Endometrium (tissue), 2 donors: ENCODE data around the gene ZNF93.
"Not testable (repeated sequence)": the region's sequence is repeated elsewhere in the genome, so short reads cannot be mapped to it uniquely, and the experiment has no call there.

Experiments
- FAIRE-seq: peaks from 2 replicates; lab custom pipeline; 2012; peaks lifted over from hg19 to GRCh38; lab: Jason Lieb, UNC
- donor health status: control.
- donor health status: control.

The ZNF93 gene

DNA sequence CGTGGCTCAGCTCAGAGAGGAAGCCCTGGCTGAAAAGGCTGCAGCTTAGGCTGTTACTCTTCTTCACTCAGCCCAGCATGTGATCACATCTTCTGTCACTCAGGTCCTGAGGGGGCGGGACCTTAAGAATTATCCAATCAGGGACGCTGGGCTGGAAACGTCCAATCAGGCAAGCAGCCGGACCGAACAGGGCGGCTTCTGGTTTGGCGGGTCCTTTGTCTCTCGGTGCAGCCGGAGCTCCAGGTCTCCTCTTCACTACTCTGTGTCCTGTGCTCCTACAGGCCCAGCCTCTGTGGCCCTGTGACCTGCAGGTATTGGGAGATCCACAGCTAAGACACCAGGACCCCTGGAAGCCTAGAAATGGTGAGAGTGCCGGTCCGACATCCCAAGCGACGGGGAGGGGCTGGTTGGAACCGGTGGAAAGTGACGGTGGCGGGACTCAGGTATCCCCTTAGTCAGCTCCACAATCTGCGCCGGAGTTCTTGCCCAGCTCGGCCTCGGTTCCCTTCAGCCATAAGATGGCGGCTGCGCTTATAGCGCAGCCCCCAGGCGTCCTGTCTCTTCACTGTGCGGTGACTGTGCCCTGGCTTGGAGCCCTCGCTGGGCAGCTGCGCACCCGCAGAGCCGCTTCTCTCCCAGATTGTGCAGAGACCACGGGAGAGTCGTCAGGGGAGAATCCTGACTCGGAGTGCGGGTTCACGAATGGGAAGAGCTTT lies at the start of gene ZNF93:
Gene ZNF93 (plus strand): TSS at position 218 of the 716 bp plus-strand sequence. CDS start 143 bp downstream, at position 361.
- FAIRE-seq, result peak; percentile 98

DNA sequence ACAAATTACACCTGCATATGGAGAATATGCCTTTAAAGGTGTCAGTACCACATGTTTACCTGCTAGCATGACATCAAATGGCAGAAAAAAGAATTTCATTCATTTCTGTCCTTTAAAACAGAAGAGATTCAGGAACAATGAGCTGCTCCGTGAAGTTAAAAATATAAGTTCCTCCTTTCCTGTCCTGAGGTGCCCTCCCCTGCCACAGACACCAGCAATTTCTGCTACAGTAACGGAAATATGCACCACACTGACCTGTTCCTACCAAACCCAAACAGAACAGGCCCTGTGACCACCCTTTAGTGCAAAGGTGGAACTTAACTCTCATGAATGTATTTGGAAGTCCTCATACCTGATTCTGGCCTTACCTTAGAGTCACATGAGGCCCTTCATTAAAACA lies 49.0 kb upstream of the ZNF93 start:
- FAIRE-seq, result not testable (repeated sequence)

DNA sequence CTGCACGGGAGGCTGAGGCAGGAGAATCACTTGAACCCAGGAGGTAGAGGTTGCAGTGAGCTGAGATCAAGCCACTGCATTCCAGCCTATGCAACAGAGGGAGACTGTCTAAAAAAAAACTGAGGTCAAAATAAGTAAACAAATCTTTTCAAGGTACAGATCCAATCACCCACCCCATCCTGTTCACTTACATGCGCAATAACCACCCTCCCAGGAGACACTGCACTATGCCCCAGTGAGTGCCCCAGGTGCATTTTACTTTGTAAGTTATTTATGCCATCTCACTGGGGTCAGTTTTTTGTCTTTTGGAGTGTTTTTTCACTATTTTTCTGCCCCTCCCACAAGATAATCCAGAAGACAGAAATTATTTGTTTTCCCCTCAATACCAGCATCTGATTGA lies 42.0 kb upstream of the ZNF93 start:
- no peak for FAIRE-seq

DNA sequence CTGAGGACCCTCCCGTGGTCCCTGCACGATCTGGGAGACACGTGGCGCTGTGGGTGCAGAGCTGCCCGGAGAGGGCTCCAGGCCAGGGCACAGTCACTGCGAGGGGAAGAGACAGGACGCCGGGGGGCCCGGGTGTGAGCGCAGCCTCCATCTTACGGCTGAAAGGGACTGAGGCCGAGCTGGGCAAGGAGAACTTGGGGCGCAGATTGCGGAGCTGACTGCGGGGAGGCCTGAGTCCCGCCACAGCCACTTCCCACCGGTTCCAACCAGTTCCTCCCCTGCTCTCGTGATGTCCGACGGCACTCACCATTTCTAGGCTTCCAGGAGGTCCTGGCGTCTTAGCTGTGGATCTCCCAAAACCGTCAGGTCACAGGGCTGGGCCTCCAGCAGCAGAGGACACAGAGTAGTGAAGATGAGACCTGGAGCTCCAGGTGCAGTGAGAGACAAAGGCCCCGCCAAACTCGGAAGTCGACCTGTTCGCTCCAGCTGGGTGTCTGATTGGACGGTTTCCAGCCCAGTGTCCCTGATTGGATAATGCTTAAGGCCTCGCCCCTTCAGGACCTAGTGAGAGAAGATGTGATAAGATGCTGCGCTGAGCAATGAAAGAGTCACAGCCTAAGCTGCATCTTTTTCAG lies 39.9 kb upstream of the ZNF93 start:
- FAIRE-seq, result no peak

DNA sequence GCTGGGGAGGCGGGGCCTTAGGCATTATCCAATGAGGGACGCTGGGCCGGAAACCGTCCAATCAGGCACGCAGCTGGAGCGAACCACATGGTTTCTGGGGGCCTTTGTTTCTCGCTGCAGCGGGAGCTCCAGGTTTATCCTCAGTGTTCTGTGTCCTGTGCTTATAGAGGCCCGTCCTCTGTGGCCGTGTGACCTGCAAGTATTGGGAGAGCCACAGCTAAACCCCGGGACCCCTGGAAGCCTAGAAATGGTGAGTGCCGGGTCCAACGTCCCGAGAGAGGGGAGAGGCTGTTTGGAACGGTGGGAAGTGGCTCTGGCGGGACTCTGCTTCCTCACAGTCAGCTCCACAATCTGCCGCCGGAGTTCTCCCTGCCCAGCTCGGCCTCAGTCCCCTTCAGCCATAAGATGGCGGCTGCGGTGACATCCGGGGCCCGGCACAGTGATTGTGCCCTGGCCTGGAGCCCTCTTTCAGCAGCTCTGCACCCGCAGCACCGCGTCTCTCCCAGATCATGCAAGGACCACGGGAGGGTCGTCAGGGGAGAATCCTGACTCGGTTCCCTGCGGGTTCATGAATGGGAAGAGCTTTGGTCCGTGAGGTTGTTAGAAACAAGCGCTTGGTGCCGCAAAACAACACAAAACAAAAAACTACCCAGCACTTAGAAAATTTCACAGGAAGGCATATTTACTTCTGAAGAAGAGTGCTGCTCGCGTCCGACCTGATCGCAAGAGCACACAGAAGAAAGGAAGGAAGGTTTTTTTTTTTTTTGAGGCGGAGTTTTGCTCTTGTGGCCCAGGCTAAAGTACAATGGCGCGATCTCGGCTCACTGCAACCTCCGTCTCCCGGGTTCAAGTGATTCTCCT lies 34.8 kb upstream of the ZNF93 start, which contains the start of gene ZNF253:
Gene ZNF253 (plus strand): TSS at position 133 of the 861 bp plus-strand sequence. CDS start 115 bp downstream, at position 248.
- peak; percentile 93 for FAIRE-seq

DNA sequence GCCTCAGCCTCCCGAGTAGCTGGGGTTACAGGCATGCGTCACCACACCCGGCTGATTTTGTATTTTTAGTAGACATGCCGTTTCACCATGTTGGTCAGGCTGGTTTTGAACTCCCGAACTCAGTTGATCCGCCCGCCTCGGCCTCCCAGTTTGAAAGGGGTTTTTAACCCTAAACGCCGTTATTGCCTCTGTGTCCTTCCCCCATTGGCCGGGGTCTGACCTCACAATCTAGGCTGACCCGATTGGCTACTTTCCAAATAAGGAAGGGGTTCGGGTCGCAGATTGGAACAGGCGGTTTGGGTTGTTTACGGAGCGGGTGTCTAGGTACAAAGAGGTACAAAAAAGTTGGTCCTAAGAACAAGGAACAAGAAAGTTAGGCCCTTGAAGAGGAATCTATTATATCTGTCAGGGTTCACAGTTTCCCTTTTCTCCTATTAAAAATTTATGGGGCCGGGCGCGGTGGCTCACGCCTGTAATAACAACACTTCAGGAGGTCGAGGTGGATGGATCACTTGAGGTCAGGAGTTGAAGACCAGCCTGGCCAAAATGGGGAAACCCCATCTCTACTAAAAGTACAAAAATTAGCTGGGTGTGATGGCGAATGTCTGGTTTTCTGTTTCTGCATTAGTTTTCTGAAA lies 34.0 kb upstream of the ZNF93 start:
- FAIRE-seq, result no peak

DNA sequence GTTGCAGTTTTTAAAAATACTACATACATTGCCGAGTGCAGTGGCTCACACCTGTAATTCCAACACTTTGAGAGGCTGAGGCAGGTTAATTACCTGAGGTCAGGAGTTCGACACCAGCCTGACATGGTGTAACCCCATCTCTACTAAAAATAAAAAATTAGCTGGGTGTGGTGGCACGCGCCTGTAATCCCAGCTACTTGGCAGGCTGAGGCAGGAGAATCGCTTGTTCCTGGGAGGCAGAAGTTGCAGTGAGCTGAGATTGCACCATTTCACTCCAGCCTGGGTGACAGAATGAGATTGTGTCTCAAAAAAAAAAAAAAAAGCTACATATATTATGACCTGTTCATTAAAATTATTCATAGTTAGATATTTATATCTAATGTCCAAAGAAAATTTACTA lies 30.7 kb upstream of the ZNF93 start:
- FAIRE-seq, result not testable (repeated sequence)

DNA sequence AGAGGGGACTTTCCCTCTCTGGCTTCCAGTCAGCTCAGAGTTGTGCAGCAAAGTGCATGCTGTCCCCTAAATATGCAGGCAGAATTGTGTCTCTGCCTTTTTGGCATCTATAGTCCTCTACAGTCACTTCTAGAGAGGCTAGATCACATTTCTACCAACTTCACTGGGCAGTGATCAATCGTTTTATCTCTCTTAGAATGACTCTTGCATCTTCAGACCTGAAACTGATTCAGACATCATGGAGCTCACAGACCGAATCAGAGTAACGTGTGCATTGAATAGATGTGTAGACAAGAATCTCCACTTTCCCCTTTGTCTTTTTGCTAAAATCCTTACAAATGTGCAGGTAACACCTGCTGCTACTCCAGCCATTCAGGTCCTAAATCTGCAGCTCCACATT lies 28.8 kb upstream of the ZNF93 start:
- FAIRE-seq, result no peak

DNA sequence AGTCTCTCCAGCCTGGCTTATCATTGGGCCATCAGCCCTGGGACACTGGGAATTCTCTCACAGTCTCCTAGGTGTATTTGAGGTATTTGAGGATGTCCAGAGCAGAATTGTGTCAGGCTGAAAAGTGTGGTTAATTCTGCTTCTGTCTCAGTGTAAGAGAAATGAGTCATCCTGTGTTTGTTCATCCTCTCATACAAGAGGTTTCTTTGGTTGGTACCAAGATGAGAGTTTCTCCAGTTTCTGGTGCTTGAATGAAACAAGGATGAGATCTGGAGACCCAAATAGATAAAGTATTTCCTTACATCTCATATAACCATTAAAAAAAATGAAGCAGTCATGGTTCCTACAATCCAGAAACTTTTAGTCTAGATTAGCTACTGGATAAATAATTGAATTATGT lies 27.4 kb upstream of the ZNF93 start:
- no peak for FAIRE-seq

DNA sequence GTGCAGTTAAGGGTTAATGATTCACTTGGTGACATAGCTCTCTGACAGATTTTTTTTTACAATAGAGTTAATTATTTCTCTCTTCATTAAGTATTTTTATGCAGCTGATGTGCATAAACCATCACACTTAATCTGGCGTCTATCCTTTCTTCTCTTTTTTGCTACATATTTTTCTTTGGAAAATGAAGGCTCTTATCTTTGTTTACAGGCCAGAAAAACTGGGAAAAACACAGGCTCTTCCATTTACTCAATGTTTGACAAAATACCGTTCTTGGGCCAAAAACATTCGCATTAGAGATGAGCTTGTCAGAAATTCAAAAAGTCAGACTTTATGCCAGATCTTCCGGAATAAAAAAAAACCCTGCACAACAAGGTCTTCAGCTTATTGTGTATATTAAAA lies 23.0 kb upstream of the ZNF93 start:
- no peak for FAIRE-seq

DNA sequence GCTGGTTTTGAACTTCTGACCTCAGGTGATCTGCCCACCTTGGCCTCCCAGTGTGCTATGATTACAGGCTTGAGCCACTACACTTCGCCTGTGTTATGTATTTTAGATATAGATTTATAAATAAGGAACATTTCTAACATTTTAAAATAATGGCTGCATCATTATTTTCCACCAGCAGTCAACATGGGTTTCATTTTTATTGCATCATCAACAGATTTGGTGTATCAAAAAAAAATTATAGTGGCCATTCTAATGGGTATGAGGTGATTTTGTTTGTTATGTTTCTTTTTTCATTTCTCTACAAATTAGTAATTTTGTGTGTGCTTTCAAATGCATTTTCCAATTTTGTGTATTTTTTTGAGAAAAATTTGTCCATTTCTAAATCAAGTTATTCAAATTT lies 16.2 kb upstream of the ZNF93 start:
- no peak for FAIRE-seq

DNA sequence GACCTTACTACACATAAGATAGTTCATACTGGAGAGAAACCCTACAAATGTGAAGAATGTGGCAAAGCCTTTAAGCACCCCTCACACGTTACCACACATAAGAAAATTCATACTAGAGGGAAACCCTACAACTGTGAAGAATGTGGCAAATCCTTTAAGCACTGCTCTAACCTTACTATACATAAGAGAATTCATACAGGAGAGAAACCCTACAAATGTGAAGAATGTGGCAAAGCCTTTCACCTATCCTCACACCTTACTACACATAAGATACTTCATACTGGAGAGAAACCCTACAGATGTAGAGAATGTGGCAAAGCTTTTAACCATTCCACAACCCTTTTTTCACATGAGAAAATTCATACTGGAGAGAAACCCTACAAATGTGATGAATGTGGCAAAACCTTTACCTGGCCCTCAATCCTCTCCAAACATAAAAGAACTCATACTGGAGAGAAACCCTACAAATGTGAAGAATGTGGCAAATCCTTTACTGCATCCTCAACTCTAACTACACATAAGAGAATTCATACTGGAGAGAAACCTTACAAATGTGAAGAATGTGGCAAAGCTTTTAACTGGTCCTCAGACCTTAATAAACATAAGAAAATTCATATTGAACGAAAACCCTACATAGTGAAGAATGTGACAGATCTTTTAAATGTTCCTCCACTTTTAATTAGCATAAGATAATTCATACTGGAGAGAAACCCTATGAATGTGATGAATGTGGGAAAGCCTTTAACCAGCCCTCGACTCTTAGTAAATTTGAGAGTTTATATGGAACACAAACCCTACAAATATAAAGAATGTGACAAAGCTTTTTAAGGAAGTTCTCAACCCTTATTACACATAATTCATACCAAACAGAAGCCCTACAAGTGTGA lies 8.4 kb upstream of the ZNF93 start:
- FAIRE-seq, result not testable (repeated sequence)

DNA sequence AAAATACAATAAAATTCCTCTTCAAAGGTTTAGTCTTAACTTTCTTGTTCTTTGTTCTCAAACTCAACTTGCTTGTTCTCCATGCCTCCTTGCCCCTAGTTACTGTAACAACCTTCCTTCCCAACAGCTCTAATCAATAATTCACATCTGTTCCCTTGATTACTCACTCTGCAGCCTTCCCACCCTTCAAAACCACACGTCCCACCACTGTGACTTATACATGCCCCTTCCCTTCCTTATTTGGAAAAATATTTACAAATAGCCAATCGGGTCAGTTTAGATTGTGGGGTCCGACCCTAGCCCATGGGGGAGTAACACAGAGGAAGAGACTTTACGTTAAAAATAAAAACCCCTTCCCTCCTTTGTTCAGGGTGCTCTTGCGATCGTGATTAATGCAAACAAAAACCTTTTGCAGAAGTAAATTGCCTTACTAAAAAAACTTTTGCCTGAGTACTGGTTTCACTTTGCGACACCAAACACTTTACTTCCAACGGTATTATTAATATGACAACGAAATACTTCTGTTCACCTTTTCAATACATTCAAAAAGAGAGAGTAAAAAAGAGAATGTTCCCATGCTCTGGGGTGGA lies 512 bp upstream of the ZNF93 start:
- no peak for FAIRE-seq

DNA sequence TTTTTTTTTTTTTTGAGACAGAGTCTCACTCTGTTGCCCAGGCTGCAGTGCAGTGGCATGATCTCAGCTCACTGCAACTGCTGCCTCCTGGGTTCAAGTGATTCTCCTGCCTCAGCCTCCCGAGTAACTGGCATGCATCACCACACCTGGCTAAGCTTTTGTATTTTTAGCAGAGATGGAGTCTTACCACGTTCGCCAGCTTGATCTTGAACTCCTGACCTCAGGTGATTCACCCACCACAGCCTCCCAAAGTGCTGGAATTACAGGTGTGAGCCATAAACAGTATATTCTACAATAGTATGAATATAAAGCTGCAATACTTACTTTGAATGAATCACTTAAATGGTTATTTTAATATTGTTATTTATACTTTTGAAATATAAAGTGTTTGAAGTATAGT lies 6.8 kb downstream of the ZNF93 start:
- FAIRE-seq, result peak; percentile 51

DNA sequence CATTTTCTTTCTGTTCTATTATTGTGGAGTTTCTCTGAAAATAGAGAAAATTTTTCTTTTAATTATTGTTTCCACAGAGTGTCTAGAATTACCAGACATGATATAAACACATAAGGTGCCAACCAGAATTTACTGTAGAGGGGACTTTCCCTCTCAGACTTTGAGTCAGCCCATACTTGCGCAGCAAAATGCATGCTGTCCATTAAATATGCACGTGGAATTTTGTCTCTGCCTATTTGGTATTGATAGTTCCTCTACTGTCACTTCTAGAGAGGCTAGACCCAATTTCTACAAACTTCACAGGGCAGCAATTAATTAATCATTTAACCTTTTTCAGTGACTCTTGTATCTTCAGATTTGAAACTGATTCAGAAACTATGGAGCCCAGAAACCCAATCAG lies 8.9 kb downstream of the ZNF93 start:
- FAIRE-seq, result no peak

DNA sequence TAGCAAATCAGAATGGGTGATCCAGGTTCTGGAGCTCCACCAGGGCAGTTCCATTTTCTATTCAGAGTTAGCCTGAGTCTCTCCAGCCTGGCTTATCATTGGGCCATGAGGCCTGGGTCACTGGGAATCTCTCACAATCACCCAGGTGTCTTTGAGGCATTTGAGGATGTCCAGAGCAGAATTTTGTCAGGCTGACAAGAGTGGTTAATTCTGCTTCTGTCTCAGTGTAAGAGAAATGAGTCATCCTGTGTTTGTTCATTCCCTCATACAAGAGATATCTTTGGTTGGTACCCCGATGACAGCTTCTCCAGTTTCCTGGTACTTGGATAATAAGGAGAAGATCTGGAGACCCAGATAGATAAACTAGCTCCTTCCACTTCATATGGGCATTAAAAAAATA lies 10.4 kb downstream of the ZNF93 start:
- no peak for FAIRE-seq

DNA sequence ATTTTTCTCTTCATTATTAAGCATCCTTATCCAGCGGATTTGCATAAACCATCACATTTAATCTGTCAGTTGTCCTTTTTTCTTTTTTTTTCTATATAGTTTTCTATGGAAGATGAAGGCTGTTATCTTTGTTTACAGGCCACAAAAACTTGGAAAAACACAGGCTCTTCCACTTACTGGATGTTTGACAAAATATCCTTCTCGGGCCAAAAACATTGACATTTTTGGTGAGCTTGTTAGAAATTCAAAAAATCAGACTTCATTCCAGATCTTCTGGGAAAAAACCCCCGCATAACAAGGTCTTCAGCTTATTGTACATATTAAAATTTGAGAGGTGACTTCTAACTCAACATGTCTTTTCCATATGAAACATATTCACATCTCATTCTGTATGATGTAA lies 13.8 kb downstream of the ZNF93 start:
- FAIRE-seq, result no peak

DNA sequence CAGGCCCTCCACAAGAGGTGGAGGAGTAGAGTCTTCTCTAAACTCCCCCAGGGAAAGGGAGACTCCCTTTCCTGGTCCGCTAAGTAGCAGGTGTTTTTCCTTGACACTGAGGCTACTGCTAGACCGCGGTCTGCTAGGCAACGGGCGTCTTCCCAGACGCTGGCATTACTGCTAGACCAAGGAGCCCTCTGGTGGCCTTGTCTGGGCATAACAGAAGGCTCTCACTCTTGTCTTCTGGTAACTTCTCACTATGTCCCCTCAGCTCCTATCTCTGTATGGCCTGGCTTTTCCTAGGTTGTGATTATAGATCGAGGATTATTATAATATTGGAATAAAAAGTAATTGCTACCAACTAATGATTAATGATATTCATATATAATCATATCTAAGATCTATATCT lies 29.7 kb downstream of the ZNF93 start:
- FAIRE-seq, result not testable (repeated sequence)

DNA sequence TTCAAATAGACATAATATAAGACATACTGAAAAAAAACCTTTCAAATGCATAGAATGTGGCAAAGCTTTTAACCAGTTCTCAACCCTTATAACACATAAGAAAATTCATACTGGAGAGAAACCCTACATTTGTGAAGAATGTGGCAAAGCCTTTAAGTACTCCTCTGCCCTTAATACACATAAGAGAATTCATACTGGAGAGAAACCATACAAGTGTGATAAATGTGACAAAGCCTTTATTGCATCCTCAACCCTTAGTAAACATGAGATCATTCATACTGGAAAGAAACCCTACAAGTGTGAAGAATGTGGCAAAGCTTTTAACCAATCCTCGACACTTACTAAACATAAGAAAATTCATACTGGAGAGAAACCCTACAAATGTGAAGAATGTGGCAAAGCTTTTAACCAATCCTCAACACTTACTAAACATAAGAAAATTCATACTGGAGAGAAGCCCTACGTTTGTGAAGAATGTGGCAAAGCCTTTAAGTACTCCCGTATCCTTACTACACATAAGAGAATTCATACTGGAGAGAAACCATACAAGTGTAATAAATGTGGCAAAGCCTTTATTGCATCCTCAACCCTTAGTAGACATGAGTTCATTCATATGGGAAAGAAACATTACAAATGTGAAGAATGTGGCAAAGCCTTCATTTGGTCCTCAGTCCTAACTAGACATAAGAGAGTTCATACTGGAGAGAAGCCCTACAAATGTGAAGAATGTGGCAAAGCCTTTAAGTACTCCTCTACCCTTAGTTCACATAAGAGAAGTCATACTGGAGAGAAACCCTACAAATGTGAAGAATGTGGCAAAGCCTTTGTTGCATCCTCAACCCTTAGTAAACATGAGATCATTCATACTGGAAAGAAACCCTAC lies 32.9 kb downstream of the ZNF93 start:
- FAIRE-seq, result not testable (repeated sequence)

DNA sequence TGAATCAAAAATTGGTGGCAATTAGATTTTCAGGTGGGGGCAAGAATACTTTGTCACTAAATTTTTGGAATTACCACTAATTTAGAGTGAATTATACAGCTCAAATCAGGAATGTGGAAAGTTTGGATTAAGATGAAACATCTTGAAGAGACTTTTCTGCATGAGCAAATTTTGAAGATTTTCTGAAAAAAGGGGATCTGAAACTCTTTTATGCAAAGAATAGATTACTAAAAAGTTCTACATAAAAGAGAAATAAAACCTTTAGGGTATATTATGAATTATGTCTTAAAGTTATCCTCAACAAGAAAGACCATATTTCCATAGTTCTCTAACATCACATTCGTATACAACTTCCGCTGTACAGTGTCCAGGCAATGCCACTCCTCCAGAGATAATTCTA lies 36.7 kb downstream of the ZNF93 start:
- no peak for FAIRE-seq
